SU-DHL-6 (cell line): ENCODE results near the gene UGT1A4.

Experiments
- EZH2phosphoT487 ChIP-seq: fragments of 200-600 bp; sonication (generic), shearing (Covaris generic); conservative IDR thresholded peaks from 2 replicates; pipeline ENCODE4 v1.6.1; 2018; ENCODE audit warnings: mild to moderate bottlenecking, antibody characterized with exemption, low read length, moderate library complexity, mixed read lengths
- TF ChIP-seq, protein P1 (sequence below): fragments of 200-600 bp; sonication (generic); IDR thresholded peaks from one replicate; pipeline ENCODE4 v1.5.1; 2017; ENCODE audit warnings: antibody characterized with exemption, mild to moderate bottlenecking, low read length, moderate library complexity; ENCODE audit not compliant: insufficient read depth, poor library complexity, severe bottlenecking

DNA sequence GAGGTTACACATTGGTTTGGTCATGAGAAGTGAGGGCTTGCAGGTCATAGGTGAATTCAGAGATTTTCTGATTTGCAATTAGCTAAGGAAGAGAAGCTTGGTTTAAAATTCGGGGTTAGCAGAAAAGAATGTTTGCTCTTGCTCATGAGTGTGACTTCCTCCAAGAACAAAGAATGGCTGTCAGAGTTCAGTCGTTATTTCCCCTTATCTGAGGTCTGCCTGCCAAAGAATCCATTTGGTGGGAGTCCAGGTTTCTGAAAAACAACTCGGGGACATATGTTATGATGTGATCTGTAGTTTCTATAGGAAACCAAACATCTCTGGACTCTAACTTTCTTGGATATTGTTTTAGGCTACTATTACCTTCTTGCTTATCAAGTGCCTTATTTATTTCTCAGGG is 29.0 kb upstream of the UGT1A4 start:
- TF ChIP-seq, protein P1, sequence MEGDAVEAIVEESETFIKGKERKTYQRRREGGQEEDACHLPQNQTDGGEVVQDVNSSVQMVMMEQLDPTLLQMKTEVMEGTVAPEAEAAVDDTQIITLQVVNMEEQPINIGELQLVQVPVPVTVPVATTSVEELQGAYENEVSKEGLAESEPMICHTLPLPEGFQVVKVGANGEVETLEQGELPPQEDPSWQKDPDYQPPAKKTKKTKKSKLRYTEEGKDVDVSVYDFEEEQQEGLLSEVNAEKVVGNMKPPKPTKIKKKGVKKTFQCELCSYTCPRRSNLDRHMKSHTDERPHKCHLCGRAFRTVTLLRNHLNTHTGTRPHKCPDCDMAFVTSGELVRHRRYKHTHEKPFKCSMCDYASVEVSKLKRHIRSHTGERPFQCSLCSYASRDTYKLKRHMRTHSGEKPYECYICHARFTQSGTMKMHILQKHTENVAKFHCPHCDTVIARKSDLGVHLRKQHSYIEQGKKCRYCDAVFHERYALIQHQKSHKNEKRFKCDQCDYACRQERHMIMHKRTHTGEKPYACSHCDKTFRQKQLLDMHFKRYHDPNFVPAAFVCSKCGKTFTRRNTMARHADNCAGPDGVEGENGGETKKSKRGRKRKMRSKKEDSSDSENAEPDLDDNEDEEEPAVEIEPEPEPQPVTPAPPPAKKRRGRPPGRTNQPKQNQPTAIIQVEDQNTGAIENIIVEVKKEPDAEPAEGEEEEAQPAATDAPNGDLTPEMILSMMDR = no peak
- no peak for TF ChIP-seq EZH2phosphoT487
